Measurements from ENCODE around the gene NPY4R.
"Not testable (repeated sequence)": the region's sequence is repeated elsewhere in the genome, so short reads cannot be mapped to it uniquely, and the experiment has no call there.

DNA sequence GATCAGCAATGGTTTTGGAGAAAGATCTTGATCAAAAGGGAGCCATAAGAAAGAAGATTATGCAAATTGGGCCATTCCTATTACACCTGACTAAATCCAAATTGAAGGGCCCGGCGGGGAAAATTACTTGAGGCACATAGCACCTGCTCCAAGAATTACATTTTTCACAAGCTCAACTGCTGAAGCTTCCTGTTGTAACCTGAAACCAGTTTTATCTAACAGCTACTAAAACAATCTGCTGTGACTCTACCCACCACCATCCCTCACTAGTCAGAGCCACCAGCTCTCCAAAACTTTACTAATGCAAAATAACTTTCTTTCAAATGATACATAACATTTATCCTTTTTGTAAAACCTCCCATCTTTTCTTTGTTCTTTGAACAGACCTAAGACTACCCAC lies 20.7 kb upstream of the NPY4R start:
- TF ChIP-seq, protein P1, sequence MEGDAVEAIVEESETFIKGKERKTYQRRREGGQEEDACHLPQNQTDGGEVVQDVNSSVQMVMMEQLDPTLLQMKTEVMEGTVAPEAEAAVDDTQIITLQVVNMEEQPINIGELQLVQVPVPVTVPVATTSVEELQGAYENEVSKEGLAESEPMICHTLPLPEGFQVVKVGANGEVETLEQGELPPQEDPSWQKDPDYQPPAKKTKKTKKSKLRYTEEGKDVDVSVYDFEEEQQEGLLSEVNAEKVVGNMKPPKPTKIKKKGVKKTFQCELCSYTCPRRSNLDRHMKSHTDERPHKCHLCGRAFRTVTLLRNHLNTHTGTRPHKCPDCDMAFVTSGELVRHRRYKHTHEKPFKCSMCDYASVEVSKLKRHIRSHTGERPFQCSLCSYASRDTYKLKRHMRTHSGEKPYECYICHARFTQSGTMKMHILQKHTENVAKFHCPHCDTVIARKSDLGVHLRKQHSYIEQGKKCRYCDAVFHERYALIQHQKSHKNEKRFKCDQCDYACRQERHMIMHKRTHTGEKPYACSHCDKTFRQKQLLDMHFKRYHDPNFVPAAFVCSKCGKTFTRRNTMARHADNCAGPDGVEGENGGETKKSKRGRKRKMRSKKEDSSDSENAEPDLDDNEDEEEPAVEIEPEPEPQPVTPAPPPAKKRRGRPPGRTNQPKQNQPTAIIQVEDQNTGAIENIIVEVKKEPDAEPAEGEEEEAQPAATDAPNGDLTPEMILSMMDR (IDR thresholded peaks at IDR 0.05): not testable (repeated sequence)
- TF ChIP-seq POLR2A (IDR thresholded peaks at IDR 0.05): not testable (repeated sequence)

All from thyroid gland (tissue), 4 donors.